Thyroid gland (tissue), 4 donors: ENCODE data around the gene SPATA31E1. TPM values are rescaled to one million over a fixed set of nuclear protein-coding genes. Genes with fewer than 3 reads are reported as not detected.

Experiments
- DNase-seq, 2 donors: peaks; one replicate each; pipeline ENCODE4 v3.0.0-alpha.2; 2019
- H3K27ac ChIP-seq, 3 donors: fragments of 200-600 bp; sonication (generic); 1 replicate in 2 of 3; 2 replicates in 1 of 3; pipeline ENCODE4 v1.5.1; 2016 to 2019; ENCODE audit warnings: mild to moderate bottlenecking in 1 of 3, moderate library complexity in 1 of 3
- H3K27me3 ChIP-seq: fragments of 200-600 bp; sonication (generic); one replicate; pipeline ENCODE4 v1.5.1; 2019
- H3K36me3 ChIP-seq, 2 donors: fragments of 200-600 bp; sonication (generic); one replicate each; pipeline ENCODE4 v1.5.1; 2016 to 2019
- H3K4me1 ChIP-seq, 2 donors: fragments of 200-600 bp; sonication (generic); one replicate each; pipeline ENCODE4 v1.5.1; 2017 to 2019
- H3K4me3 ChIP-seq, 3 donors: fragments of 200-600 bp; sonication (generic); replicated peaks in 1 of 3; 1 replicate in 2 of 3; 2 replicates in 1 of 3; pipeline ENCODE4 v1.5.1; 2016; ENCODE audit warnings: mild to moderate bottlenecking in 1 of 3
- H3K9me3 ChIP-seq: fragments of 200-600 bp; sonication (generic); one replicate; pipeline ENCODE4 v1.5.1; 2017
- POLR2A ChIP-seq, 2 donors: fragments of 450-650 bp; IDR thresholded peaks; one replicate each; pipeline ENCODE4 v1.6.1; 2017; ENCODE audit warnings: antibody characterized with exemption in 2 of 2, mild to moderate bottlenecking in 2 of 2, moderate library complexity in 1 of 2
- WGBS, 2 donors: methylation state at CpG; one replicate each; pipeline ENCODE4 v1.1.5; 2017; 5-methylcytosine and 5-hydroxymethylcytosine counted together
- intact Hi-C: fragments of 100-400 bp; cut with DNase I; formaldehyde crosslinking; loops from one replicate; pipeline ENCODE4 v1.15.1; 2023
- total RNA-seq, 4 donors: library from RNA; depleted of rRNA; stranded (reverse); fragments of >200 nt; gene quantifications; one replicate each; pipeline ENCODE4 v1.2.3, GENCODE V29; 2016
- TF ChIP-seq, protein P1 (sequence below), 6 experiments: fragments of 200-600 bp in 3 of 6; fragments of 450-650 bp in 3 of 6; sonication (generic) in 3 of 6; IDR thresholded peaks; one replicate each; pipeline ENCODE4 v1.5.1; 2016 to 2019; ENCODE audit warnings: antibody characterized with exemption in 6 of 6, mild to moderate bottlenecking in 2 of 6, inconsistent platforms in 1 of 6, moderate library complexity in 1 of 6

The SPATA31E1 gene
- total RNA-seq, 4 donors from 2014 or later: under 0.01 TPM; not detected in 3

DNA sequence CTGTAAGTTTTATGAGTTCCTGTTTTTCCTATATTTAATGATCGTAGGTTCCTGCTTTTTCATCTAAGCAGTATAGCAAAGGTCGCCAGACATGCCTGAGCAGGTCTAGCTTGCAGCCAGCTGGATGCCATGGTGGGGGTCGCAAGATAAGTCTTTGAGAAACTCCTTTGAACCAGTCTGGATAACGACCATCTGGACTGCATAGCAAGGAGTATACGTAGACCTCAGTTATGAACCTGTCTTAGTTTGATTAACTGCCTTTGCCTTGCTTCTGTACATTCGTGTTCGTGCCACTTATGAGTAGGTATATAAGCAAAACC, 8.4 kb upstream of the SPATA31E1 start:
- Histone ChIP-seq H3K36me3 (no peaks in the 10 kb centered on the region), H3K9me3 (no peaks in the 10 kb centered on the region), H3K27ac (no peak overlapping the region), H3K4me1 (no peaks in the 10 kb centered on the region), H3K27me3 (no peaks in the 10 kb centered on the region), H3K4me3 (no peak overlapping the region)
- intact Hi-C loops: no loop called here
- 64 to 67% methylated on average over 7 of the region's 7 CpGs for WGBS, 2 donors
- TF ChIP-seq, protein P1, sequence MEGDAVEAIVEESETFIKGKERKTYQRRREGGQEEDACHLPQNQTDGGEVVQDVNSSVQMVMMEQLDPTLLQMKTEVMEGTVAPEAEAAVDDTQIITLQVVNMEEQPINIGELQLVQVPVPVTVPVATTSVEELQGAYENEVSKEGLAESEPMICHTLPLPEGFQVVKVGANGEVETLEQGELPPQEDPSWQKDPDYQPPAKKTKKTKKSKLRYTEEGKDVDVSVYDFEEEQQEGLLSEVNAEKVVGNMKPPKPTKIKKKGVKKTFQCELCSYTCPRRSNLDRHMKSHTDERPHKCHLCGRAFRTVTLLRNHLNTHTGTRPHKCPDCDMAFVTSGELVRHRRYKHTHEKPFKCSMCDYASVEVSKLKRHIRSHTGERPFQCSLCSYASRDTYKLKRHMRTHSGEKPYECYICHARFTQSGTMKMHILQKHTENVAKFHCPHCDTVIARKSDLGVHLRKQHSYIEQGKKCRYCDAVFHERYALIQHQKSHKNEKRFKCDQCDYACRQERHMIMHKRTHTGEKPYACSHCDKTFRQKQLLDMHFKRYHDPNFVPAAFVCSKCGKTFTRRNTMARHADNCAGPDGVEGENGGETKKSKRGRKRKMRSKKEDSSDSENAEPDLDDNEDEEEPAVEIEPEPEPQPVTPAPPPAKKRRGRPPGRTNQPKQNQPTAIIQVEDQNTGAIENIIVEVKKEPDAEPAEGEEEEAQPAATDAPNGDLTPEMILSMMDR (IDR thresholded peaks at IDR 0.05): no peak
- TF ChIP-seq POLR2A (IDR thresholded peaks at IDR 0.05): no peak
- no peak for DNase-seq

DNA sequence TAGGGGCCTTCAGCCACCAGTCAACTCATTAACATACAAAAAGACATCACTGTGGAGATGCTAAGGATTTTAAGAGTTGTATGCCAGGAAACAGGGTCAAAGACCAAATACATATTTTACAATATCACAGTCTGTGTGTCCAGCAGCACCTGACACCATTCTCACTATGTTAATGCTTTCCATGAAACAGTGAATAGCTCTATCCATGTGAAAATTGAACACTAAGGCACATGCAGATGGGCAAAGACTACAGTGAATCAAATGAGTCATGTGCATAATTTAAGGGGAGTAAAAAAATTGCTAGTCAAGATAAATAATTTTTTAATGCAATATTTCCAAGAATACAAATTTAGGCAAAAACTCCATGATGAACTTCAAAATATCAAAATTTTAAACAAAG, 7.6 kb upstream of the SPATA31E1 start:
- TF ChIP-seq, protein P1 (IDR thresholded peaks at IDR 0.05): no peak
- TF ChIP-seq POLR2A (IDR thresholded peaks at IDR 0.05): no peak
- Histone ChIP-seq H3K27me3 (no peaks in the 10 kb centered on the region), H3K27ac (no peak overlapping the region), H3K9me3 (no peaks in the 10 kb centered on the region), H3K4me1 (no peaks in the 10 kb centered on the region), H3K36me3 (no peaks in the 10 kb centered on the region), H3K4me3 (no peak overlapping the region)
- intact Hi-C loops: no loop called here
- DNase-seq: no peak

- Histone ChIP-seq H3K4me3 (no peak overlapping the region), H3K27me3 (no peaks in the 10 kb centered on the region), H3K4me1 (no peaks in the 10 kb centered on the region), H3K27ac (no peak overlapping the region), H3K36me3 (no peaks in the 10 kb centered on the region), H3K9me3 (no peaks in the 10 kb centered on the region)
- no peak for DNase-seq
- intact Hi-C loops: no loop called here
- 75 to 78% methylated on average over 5 of the region's 5 CpGs for WGBS, 2 donors
- no peak for TF ChIP-seq POLR2A (IDR thresholded peaks at IDR 0.05)
- TF ChIP-seq, protein P1 (IDR thresholded peaks at IDR 0.05): no peak
These were observed 6.7 kb upstream of the SPATA31E1 start for GRCh38 chr9:87875831-87876545.

DNA sequence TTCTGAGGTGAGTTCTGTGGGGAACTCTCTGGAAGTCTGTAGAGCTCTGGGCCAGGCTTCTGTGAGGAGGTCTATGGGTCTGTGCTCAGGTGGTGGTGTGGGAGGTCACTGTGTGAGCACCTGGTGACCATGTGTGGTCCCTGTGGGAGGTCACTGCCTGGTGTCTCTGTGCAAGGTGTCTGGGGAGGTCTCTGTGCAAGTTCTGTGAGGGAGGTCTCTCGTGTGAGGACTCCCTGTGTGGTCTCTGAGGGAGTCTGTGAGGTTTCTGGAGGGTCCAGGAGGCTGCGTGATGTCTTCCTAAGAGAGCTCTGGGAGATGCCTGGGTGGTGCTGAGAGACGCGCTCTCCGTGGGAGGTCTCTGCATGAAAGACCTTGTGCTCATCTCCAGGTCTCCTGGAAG, 6.0 kb upstream of the SPATA31E1 start:
- Histone ChIP-seq H3K27ac (no peak overlapping the region), H3K27me3 (no peaks in the 10 kb centered on the region), H3K4me3 (no peak overlapping the region), H3K36me3 (no peaks in the 10 kb centered on the region), H3K4me1 (no peaks in the 10 kb centered on the region), H3K9me3 (no peaks in the 10 kb centered on the region)
- intact Hi-C loops: no loop called here
- TF ChIP-seq, protein P1 (IDR thresholded peaks at IDR 0.05): no peak
- whole genome bisulfite sequencing, 2 donors: 93 to 100% methylated on average over 3 to 5 of the region's 5 CpGs
- no peak for DNase-seq

- TF ChIP-seq, protein P1 (IDR thresholded peaks at IDR 0.05): no peak
- TF ChIP-seq POLR2A (IDR thresholded peaks at IDR 0.05): no peak
- H3K9me3 ChIP-seq: no peaks in the 10 kb centered on the region
- intact Hi-C loops: no loop called here
- no peak for DNase-seq
- 73 to 88% methylated on average over 1 of the region's 1 CpG for WGBS, 2 donors
- no peaks in the 10 kb centered on the region for H3K27me3 ChIP-seq
- no peak overlapping the region for H3K4me3 ChIP-seq
- no peaks in the 10 kb centered on the region for H3K36me3 ChIP-seq
- H3K27ac ChIP-seq: no peak overlapping the region
- H3K4me1 ChIP-seq: no peaks in the 10 kb centered on the region
These were observed 3.6 kb upstream of the SPATA31E1 start for GRCh38 chr9:87878989-87879511.
